ENCODE data around the gene CLMP. TPM values are rescaled to one million over a fixed set of nuclear protein-coding genes. Genes with fewer than 3 reads are reported as not detected.

CLMP gene
- total and polyA plus RNA-seq, 4 donors: 0.12 to 1.3 (median 0.35) TPM

GRCh38 chr11:123041185-123041584 lies 153.9 kb downstream of the CLMP start:
- no peak overlapping the region for H3K27ac ChIP-seq (ENCODE audit: low read depth in 1 of 2, low read length in 2 of 2)
- no peak overlapping the region for H3K4me3 ChIP-seq (ENCODE audit: low read depth in 1 of 3, low read length in 3 of 3)
- no peaks in the 10 kb centered on the region for H3K27me3 ChIP-seq (ENCODE audit: control insufficient read depth in 4 of 4, insufficient read depth in 4 of 4, low read length in 3 of 4)
- TF ChIP-seq REST (IDR thresholded peaks at IDR 0.05): no peak
- no peak for TF ChIP-seq TAF1 (conservative IDR thresholded peaks at IDR 0.05)
- no peak for TF ChIP-seq ZBTB33 (IDR thresholded peaks at IDR 0.05)
- TF ChIP-seq FOXA1 (IDR thresholded peaks at IDR 0.05): no peak
- no peak for TF ChIP-seq EGR1 (IDR thresholded peaks at IDR 0.05; ENCODE audit: low read depth in 2 of 2)
- TF ChIP-seq RXRA (IDR thresholded peaks at IDR 0.05): no peak
- no peak for TF ChIP-seq SP1 (IDR thresholded peaks at IDR 0.05)
- no peak for TF ChIP-seq RAD21 (IDR thresholded peaks at IDR 0.05)
- TF ChIP-seq NR2F2 (IDR thresholded peaks at IDR 0.05): no peak
- no peak for TF ChIP-seq GABPA (IDR thresholded peaks at IDR 0.05 in 1 of 2, conservative IDR thresholded peaks at IDR 0.05 in 1 of 2)
- TF ChIP-seq ATF3 (IDR thresholded peaks at IDR 0.05): no peak
- TF ChIP-seq CTCF (IDR thresholded peaks at IDR 0.05; ENCODE audit: low read depth, low read length, missing input control): no peak
- H3K9ac ChIP-seq (ENCODE audit: low read depth in 1 of 2, low read length in 2 of 2): no peak overlapping the region
- H3K9me3 ChIP-seq (ENCODE audit: control insufficient read depth in 4 of 4, low read length in 3 of 4): no peaks in the 10 kb centered on the region
- H3K4me1 ChIP-seq (ENCODE audit: control insufficient read depth in 4 of 4, insufficient read depth in 4 of 4, low read length in 3 of 4): no peaks in the 10 kb centered on the region
- no peaks in the 10 kb centered on the region for H3K36me3 ChIP-seq (ENCODE audit: control insufficient read depth in 4 of 4, insufficient read depth in 3 of 4, low read depth in 1 of 4, low read length in 3 of 4)
- no peak for DNase-seq (ENCODE audit: low spot score)
- WGBS: 90% methylated on average over 10 of the region's 10 CpGs

GRCh38 chr11:123040111-123040432 lies 155.0 kb downstream of the CLMP start:
- DNase-seq (ENCODE audit: low spot score): no peak
- 75% methylated on average over 11 of the region's 11 CpGs for WGBS
- no peaks in the 10 kb centered on the region for H3K9me3 ChIP-seq (ENCODE audit: control insufficient read depth in 4 of 4, low read length in 3 of 4)
- H3K4me1 ChIP-seq (ENCODE audit: control insufficient read depth in 4 of 4, insufficient read depth in 4 of 4, low read length in 3 of 4): no peaks in the 10 kb centered on the region
- TF ChIP-seq RXRA (IDR thresholded peaks at IDR 0.05) (no peak), EGR1 (IDR thresholded peaks at IDR 0.05; ENCODE audit: low read depth in 2 of 2) (no peak), REST (IDR thresholded peaks at IDR 0.05) (no peak), ATF3 (IDR thresholded peaks at IDR 0.05) (no peak), ZBTB33 (IDR thresholded peaks at IDR 0.05) (no peak), TAF1 (conservative IDR thresholded peaks at IDR 0.05) (no peak), MAX (IDR thresholded peaks at IDR 0.05) (no peak)
- no peak overlapping the region for H3K4me3 ChIP-seq (ENCODE audit: low read depth in 1 of 3, low read length in 3 of 3)
- no peak overlapping the region for H3K9ac ChIP-seq (ENCODE audit: low read depth in 1 of 2, low read length in 2 of 2)
- H3K36me3 ChIP-seq (ENCODE audit: control insufficient read depth in 4 of 4, insufficient read depth in 3 of 4, low read depth in 1 of 4, low read length in 3 of 4): no peaks in the 10 kb centered on the region
- H3K27ac ChIP-seq (ENCODE audit: low read depth in 1 of 2, low read length in 2 of 2): no peak overlapping the region
- H3K27me3 ChIP-seq (ENCODE audit: control insufficient read depth in 4 of 4, insufficient read depth in 4 of 4, low read length in 3 of 4): no peaks in the 10 kb centered on the region
